GM21360 (cell line): ENCODE results near the gene ASCL4.

Experiments used
- ATAC-seq: cut with Tn5 transposase; IDR thresholded peaks from one replicate; pipeline ENCODE4 v1.9.1; 2021; ENCODE audit warnings: mild to moderate bottlenecking, moderate library complexity; ENCODE audit not compliant: unreplicated experiment

The ASCL4 gene

GRCh38 chr12:107778383-107779025, 4.0 kb downstream of the ASCL4 start:
- no peak for ATAC-seq

- ATAC-seq: peak; percentile 69
Measured at GRCh38 chr12:107779077-107779831, 4.8 kb downstream of the ASCL4 start.

- ATAC-seq: no peak
Measured at GRCh38 chr12:107780298-107780697, 5.8 kb downstream of the ASCL4 start.

GRCh38 chr12:107782067-107782466, 7.6 kb downstream of the ASCL4 start:
- ATAC-seq: no peak

GRCh38 chr12:107783406-107784376, 9.2 kb downstream of the ASCL4 start:
- no peak for ATAC-seq

GRCh38 chr12:107788281-107788680, 13.8 kb downstream of the ASCL4 start:
- ATAC-seq: no peak

- no peak for ATAC-seq
Measured at GRCh38 chr12:107788690-107789458, 14.4 kb downstream of the ASCL4 start.

- ATAC-seq: no peak
Measured at GRCh38 chr12:107791465-107792089, 17.1 kb downstream of the ASCL4 start.

GRCh38 chr12:107794451-107794850, 19.9 kb downstream of the ASCL4 start:
- ATAC-seq: no peak

- ATAC-seq: no peak
Measured at GRCh38 chr12:107798580-107798979, 24.1 kb downstream of the ASCL4 start.

- no peak for ATAC-seq
Measured at GRCh38 chr12:107801150-107801549, 26.6 kb downstream of the ASCL4 start.

- ATAC-seq: no peak
Measured at GRCh38 chr12:107803092-107803491, 28.6 kb downstream of the ASCL4 start.

- no peak for ATAC-seq
Measured at GRCh38 chr12:107805488-107806180, 31.1 kb downstream of the ASCL4 start.

- no peak for ATAC-seq
Measured at GRCh38 chr12:107807471-107808150, 33.1 kb downstream of the ASCL4 start.

GRCh38 chr12:107817250-107817649, 42.7 kb downstream of the ASCL4 start:
- no peak for ATAC-seq

GRCh38 chr12:107818984-107819383, 44.5 kb downstream of the ASCL4 start:
- no peak for ATAC-seq

GRCh38 chr12:107822356-107822755, 47.9 kb downstream of the ASCL4 start:
- ATAC-seq: no peak
